Transverse colon (tissue), 4 donors: Measurements from ENCODE around the gene CAST.

Source experiments
- CTCF ChIP-seq, 5 experiments: fragments of 200-600 bp in 3 of 5; fragments of 450-650 bp in 2 of 5; sonication (generic) in 3 of 5; IDR thresholded peaks; 1 replicate in 2 of 5; 2 replicates in 3 of 5; pipeline ENCODE4 v1.5.1; 2016 to 2017; ENCODE audit warnings: antibody characterized with exemption in 5 of 5, inconsistent platforms in 3 of 5, mild to moderate bottlenecking in 2 of 5, moderate library complexity in 1 of 5
- POLR2A ChIP-seq: fragments of 450-650 bp; IDR thresholded peaks from one replicate; pipeline ENCODE4 v1.6.1; 2016; ENCODE audit warnings: antibody characterized with exemption, mild to moderate bottlenecking, moderate library complexity
- POLR2AphosphoS5 ChIP-seq, 3 donors: sonication (generic); formaldehyde crosslinking; IDR thresholded peaks; one replicate each; pipeline ENCODE4 v1.6.1; 2016; ENCODE audit warnings: antibody characterized with exemption in 3 of 3

DNA sequence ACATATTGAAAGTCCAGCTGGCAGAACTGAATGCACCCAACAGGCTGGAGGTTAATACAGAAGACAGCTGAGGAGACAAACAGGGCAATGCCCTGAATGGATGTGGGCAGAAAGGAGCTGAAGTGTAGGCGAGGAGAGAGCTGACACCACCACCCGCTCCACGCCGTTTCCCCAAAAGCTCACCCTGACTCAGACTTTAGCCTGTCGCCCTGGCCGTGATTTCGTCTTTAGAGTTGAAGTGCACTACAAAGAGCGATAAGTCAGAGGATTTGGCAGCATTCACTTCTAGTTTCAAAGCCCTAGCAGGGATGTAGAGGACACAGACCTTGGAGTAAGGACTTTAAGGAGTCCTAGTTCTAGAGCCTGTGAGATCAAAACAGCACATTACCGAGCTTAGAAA lies 147.7 kb downstream of the CAST start:
- TF ChIP-seq POLR2AphosphoS5 (IDR thresholded peaks at IDR 0.05) (no peak), CTCF (IDR thresholded peaks at IDR 0.05) (no peak), POLR2A (no peak)
